MCF 10A (cell line): Measurements from ENCODE around the gene CHL1. TPM values are rescaled to one million over a fixed set of nuclear protein-coding genes. Genes with fewer than 3 reads are reported as not detected.

Experiments
- BruUV-seq: library from RNA; stranded (reverse); fragments of 400-500 nt; replicated peaks from 2 replicates; lab custom pipeline; 2021; lab: Mats Ljungman, UMichigan
- CTCF ChIA-PET: fragments of 300-600 bp; sonication (Branson Sonifier 250); formaldehyde crosslinking; extraction: SDS; loops from one replicate; lab custom pipeline; 2021; ENCODE audit warnings: antibody characterized with exemption, inconsistent platforms; lab: Yijun Ruan, JAX
- POLR2A ChIA-PET: fragments of 300-600, 350-650 bp; sonication (Branson Sonifier 250); formaldehyde crosslinking; extraction: SDS; loops from one replicate; lab custom pipeline; 2020; ENCODE audit warnings: antibody characterized with exemption, inconsistent platforms; lab: Yijun Ruan, JAX
- DNase-seq: peaks from one replicate; pipeline ENCODE4 v3.0.0-alpha.2; 2018; ENCODE audit not compliant: unreplicated experiment
- H3K27ac Mint-ChIP-seq: one replicate; pipeline ENCODE4 v1.8.0; 2022; ENCODE audit warnings: mild to moderate bottlenecking, low read depth, mixed read lengths; ENCODE audit not compliant: unreplicated experiment
- H3K27me3 Mint-ChIP-seq: one replicate; pipeline ENCODE4 v1.8.0; 2022; ENCODE audit warnings: mixed read lengths; ENCODE audit not compliant: insufficient read depth, unreplicated experiment
- H3K36me3 Mint-ChIP-seq: one replicate; pipeline ENCODE4 v1.8.0; 2022; ENCODE audit warnings: mild to moderate bottlenecking, moderate library complexity, mixed read lengths; ENCODE audit not compliant: insufficient read depth, unreplicated experiment
- H3K4me1 Mint-ChIP-seq: one replicate; pipeline ENCODE4 v1.8.0; 2022; ENCODE audit warnings: mixed read lengths; ENCODE audit not compliant: insufficient read depth, unreplicated experiment
- H3K4me3 Mint-ChIP-seq: one replicate; pipeline ENCODE4 v1.8.0; 2022; ENCODE audit warnings: mild to moderate bottlenecking, moderate library complexity, mixed read lengths; ENCODE audit not compliant: unreplicated experiment
- H3K9me3 Mint-ChIP-seq: one replicate; pipeline ENCODE4 v1.8.0; 2022; ENCODE audit warnings: mixed read lengths; ENCODE audit not compliant: unreplicated experiment
- CTCF ChIP-seq: fragments of 200-600 bp; IDR thresholded peaks from one replicate; pipeline ENCODE4 v1.8.0; 2022; ENCODE audit warnings: antibody characterized with exemption, mild to moderate bottlenecking; ENCODE audit not compliant: unreplicated experiment
- intact Hi-C: fragments of 100-400 bp; cut with micrococcal nuclease; formaldehyde crosslinking; loops from 2 replicates; pipeline ENCODE4 v1.14.1; 2022
- total RNA-seq: library from RNA; stranded (reverse); gene quantifications from 2 replicates; pipeline ENCODE4 v1.2.3, GENCODE V29; 2022

The CHL1 gene
- total RNA-seq, 1 experiment from 2014 or later, result not detected

- intact Hi-C loops, result no loop called here
- no TSS peak for BruUV-seq
- Mint-ChIP-seq H3K27me3 (peaks cover 12% of the 10 kb centered on the region), H3K4me3 (no peak overlapping the region), H3K36me3 (peaks cover 6% of the 10 kb centered on the region), H3K9me3 (peaks cover 8% of the 10 kb centered on the region), H3K4me1 (no peaks in the 10 kb centered on the region), H3K27ac (no peak overlapping the region)
- no peak for TF ChIP-seq CTCF
- no peak for DNase-seq
- ChIA-PET POLR2A (no interaction called here), CTCF (no interaction called here)
Measured at GRCh38 chr3:294581-294980, 98.0 kb downstream of the CHL1 start.

GRCh38 chr3:295166-295565 lies 98.6 kb downstream of the CHL1 start:
- TF ChIP-seq CTCF, result no peak
- ChIA-PET CTCF (no interaction called here), POLR2A (no interaction called here)
- peaks cover 6% of the 10 kb centered on the region for H3K36me3 Mint-ChIP-seq
- H3K27ac Mint-ChIP-seq, result no peak overlapping the region
- BruUV-seq, result no TSS peak
- no peak overlapping the region for H3K4me3 Mint-ChIP-seq
- no peaks in the 10 kb centered on the region for H3K4me1 Mint-ChIP-seq
- DNase-seq, result no peak
- H3K27me3 Mint-ChIP-seq, result peaks cover 12% of the 10 kb centered on the region
- intact Hi-C loops, result no loop called here
- peaks cover 8% of the 10 kb centered on the region for H3K9me3 Mint-ChIP-seq

GRCh38 chr3:297585-297984 lies 101.0 kb downstream of the CHL1 start:
- H3K4me1 Mint-ChIP-seq, result no peaks in the 10 kb centered on the region
- intact Hi-C loops, result no loop called here
- ChIA-PET POLR2A (no interaction called here), CTCF (no interaction called here)
- BruUV-seq, result no TSS peak
- no peak for TF ChIP-seq CTCF
- H3K9me3 Mint-ChIP-seq, result peaks cover 8% of the 10 kb centered on the region
- H3K36me3 Mint-ChIP-seq, result peaks cover 6% of the 10 kb centered on the region
- H3K4me3 Mint-ChIP-seq, result no peak overlapping the region
- no peak for DNase-seq
- no peak overlapping the region for H3K27ac Mint-ChIP-seq
- H3K27me3 Mint-ChIP-seq, result peaks cover 12% of the 10 kb centered on the region

GRCh38 chr3:299590-300301 lies 103.2 kb downstream of the CHL1 start:
- BruUV-seq, result no TSS peak
- ChIA-PET POLR2A (no interaction called here), CTCF (interaction anchor here (0.6 kb wide), 1 partner anchor 30 kb away, joined by 5 read pairs; no protein-coding TSS in a partner anchor)
- H3K27ac Mint-ChIP-seq, result no peak overlapping the region
- peaks cover 8% of the 10 kb centered on the region for H3K9me3 Mint-ChIP-seq
- intact Hi-C loops, result no loop called here
- H3K4me3 Mint-ChIP-seq, result no peak overlapping the region
- H3K4me1 Mint-ChIP-seq, result no peaks in the 10 kb centered on the region
- no peak for DNase-seq
- peaks cover 12% of the 10 kb centered on the region for H3K27me3 Mint-ChIP-seq
- no peak for TF ChIP-seq CTCF
- H3K36me3 Mint-ChIP-seq, result no peaks in the 10 kb centered on the region
